ENCODE data around the gene LPP.

The LPP gene

DNA sequence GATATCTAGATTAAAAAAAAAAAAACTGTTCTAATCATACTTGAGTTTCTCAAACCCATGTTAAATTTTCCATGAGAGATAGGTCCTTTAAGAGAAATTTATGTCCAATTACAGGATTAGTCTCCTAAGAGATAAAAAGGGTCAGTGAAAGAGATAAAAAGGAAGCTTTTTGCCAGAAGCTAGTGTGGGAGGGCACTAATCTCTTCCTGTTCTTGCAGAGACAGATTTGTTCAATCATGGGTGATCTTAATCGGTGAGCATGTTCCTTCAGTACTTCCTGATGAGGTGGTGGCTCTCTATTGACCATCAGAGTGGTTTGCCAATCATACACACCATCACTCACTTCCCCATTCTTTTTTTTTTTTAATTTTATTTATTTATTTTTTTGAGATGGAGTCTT, 16.9 kb upstream of the LPP start:
- DNase-seq (ENCODE audit: low spot score), result peak; percentile 62

GRCh38 chr3:188139466-188139865, 14.5 kb upstream of the LPP start:
- DNase-seq (ENCODE audit: low spot score), result no peak

GRCh38 chr3:188146219-188146618, 7.7 kb upstream of the LPP start:
- no peak for DNase-seq (ENCODE audit: low spot score)

DNA sequence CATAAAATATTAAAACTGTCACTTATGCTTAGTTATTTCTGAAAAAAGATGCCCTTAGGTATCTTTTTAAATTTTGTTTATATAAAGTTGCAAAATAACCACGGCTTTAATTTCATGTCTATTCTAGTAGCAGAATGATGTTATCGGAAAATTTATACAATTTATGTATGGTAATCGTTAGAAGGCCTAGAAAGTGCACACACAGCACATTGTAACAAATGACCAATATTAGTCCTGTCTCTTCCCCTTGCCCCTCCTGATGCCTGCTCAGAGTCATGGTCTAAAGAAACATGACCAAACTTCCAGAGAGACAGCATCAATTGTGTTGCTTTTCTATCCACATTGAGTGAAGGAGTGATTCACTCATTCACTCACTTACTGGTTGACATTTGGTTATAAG, 6.2 kb upstream of the LPP start:
- no peak for DNase-seq (ENCODE audit: low spot score)

- DNase-seq (ENCODE audit: low spot score), result no peak
Measured at GRCh38 chr3:188148318-188148717, 5.6 kb upstream of the LPP start.

- DNase-seq (ENCODE audit: low spot score), result no peak
Measured at GRCh38 chr3:188149587-188149986, 4.4 kb upstream of the LPP start.

GRCh38 chr3:188150982-188151381, 3.0 kb upstream of the LPP start:
- no peak for DNase-seq (ENCODE audit: low spot score)

- DNase-seq (ENCODE audit: low spot score), result no peak
Measured at GRCh38 chr3:188151438-188151837, 2.5 kb upstream of the LPP start.

DNA sequence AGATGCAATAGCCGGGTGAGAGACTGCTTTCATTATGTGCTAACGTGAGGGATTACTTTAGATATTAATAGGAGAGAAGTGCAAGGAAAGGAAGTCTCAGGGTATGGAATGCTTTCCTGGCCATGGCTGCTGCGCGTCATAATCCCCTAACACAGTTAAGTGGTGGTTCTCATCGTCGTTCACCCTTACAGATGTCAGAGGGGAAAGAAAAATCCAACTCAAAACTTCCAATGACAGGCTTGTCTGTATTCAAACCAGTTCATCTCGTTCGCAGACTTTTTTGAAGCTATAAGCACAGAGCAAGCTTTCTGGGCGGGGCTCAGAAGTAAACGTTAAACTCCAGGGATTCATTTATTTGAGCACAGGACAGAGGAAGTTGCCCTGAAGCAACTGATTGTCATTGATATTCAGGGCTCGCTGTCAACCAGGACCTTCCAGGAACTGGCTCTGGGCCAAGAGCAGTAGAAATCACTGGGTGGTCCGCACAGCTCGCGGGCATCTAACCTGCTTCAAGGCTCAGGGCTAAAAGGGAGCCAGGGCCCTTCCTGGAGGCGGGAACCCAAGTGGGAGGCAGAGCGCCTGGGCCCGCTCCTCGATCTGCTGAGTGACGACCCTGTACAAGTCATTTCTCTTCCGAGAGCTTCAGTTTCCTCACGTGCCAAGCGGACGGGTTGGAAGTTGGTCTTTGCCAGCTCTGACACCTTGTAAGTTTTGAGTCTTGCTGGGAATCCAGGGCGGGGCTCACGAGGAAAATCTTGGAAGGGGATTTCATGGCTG, 1.1 kb upstream of the LPP start:
- DNase-seq (ENCODE audit: low spot score), result peak; percentile 61

DNA sequence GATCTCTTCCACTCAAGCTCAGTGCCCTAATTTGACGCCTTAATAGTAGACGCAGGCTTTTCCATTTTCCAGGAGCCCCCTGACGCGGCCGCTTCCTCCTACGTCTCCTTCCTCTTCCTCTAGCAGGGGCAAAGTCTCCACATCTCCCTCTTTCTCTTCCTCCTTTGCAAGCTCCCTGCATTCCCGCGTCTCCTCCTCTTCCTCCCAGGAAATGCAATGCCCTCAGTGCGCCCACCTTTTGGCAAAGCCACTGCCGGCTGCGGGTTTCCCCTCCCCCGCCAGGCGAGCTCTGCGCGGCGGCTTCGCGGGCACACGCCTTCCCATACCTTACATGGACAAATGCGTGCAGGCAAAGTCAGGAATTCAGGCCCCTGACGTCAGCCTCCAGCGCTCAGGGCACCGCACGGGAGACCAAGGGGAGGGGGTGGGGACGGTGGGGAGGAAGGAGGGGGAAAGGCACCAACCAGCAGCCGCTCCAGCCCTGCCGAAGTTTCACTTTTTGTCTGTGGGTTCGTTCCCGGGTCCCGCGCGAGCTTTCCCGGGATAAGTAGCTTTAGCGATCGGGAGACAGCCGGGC, 432 bp upstream of the LPP start:
- peak; percentile 95 for DNase-seq (ENCODE audit: low spot score)

- peak; percentile 22 for DNase-seq (ENCODE audit: low spot score)
Measured at GRCh38 chr3:188154809-188155574, 1.0 kb downstream of the LPP start.

DNA sequence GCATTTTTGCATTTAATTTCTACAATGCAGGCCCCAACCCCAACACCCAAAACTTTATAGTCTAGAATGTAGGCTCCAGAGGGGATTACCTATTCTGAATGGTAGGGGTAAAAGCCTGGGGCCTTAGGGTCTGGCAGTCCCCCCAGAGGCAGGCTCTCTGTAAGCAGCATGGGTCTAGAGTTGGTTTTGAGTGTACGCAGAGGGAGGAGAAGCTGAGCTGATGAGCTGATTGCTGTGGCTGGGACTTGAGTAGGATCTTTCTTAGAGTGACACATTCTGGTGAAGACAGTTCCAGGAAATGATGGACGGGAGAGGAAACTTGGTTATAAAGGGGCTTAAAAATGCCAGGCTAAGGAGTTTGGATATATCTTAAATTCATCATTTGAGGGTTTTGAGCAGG, 2.1 kb downstream of the LPP start:
- DNase-seq (ENCODE audit: low spot score), result no peak

- no peak for DNase-seq (ENCODE audit: low spot score)
Measured at GRCh38 chr3:188157407-188157806, 3.5 kb downstream of the LPP start.

DNA sequence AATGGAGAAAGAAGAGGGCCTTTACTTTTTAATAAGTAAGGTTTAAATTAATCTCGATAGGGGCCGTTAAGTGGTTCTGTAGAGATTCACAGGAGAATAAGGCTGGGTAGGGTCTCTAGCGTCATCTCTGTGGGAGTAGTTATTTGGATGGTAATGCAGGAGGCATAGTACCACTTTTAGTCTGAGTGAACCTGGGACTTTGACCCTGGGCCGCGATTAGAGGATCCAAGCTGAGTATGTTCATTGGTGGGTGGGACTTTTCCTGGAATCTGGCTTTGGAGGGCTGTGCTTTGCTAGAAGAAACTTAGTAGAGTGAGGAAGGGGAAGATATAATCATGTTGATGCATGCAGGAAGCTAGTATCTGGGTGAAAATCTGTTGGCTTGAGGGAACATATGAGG, 4.0 kb downstream of the LPP start:
- DNase-seq (ENCODE audit: low spot score), result no peak

- DNase-seq (ENCODE audit: low spot score), result no peak
Measured at GRCh38 chr3:188158731-188159310, 4.9 kb downstream of the LPP start.

- no peak for DNase-seq (ENCODE audit: low spot score)
Measured at GRCh38 chr3:188160751-188161150, 6.8 kb downstream of the LPP start.

- no peak for DNase-seq (ENCODE audit: low spot score)
Measured at GRCh38 chr3:188164248-188164687, 10.3 kb downstream of the LPP start.

DNA sequence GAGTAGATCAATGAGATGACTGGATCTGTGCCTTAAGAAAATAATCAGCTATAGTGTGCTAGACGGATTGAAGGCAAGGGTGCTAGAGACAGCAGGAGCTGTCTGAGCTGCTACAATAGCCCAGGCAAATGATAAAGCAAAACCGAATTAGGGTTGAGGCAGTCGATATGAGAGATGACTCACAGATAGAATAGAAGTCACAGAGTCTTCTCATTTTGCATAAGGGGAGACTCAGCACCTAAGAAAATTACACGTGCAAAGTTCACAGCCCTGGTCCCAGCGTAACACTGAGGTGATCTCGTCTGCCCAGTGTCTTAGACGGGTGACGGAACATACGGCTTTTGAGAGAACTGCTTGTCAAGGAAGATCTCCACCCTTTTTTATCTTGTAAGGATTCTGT, 11.6 kb downstream of the LPP start:
- DNase-seq (ENCODE audit: low spot score), result no peak

- DNase-seq (ENCODE audit: low spot score), result no peak
Measured at GRCh38 chr3:188166441-188166840, 12.5 kb downstream of the LPP start.

DNA sequence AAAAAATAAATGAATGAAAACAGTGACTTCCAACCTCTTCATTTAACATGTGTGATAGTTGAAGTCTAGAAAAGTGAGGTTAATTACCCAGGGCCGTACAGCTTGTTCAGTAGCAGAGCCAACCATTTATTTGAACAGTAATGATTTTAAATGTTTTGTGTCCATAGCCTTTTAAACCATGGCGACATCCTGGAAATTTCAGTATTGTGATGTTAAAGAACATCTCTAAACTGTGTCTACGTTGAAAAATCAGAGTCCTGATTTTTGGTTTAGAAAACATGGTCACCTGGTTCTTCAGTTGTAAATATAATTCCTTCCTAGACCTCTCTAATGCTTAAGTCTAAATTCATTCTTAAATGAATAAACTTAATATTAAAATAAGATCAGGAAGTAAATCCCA, 14.2 kb downstream of the LPP start:
- no peak for DNase-seq (ENCODE audit: low spot score)

DNA sequence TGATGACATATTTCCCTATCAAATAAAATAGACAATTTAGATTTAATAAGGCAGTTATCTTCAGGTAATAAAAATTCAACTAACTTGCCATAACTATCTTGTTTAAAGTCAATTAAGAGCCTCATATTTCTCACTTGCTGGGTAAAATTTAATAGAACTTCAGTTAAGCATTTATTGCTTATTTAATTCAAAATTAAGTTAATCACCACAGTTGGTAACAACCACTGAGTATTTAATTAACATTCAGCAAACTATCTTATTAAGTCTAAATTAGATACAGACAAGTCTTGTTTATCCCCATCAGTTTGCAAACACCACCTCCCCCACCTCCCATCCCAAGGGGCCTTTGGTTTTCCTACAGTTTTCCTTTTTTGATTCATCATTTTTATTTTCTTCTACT, 14.7 kb downstream of the LPP start:
- DNase-seq (ENCODE audit: low spot score), result no peak

DNA sequence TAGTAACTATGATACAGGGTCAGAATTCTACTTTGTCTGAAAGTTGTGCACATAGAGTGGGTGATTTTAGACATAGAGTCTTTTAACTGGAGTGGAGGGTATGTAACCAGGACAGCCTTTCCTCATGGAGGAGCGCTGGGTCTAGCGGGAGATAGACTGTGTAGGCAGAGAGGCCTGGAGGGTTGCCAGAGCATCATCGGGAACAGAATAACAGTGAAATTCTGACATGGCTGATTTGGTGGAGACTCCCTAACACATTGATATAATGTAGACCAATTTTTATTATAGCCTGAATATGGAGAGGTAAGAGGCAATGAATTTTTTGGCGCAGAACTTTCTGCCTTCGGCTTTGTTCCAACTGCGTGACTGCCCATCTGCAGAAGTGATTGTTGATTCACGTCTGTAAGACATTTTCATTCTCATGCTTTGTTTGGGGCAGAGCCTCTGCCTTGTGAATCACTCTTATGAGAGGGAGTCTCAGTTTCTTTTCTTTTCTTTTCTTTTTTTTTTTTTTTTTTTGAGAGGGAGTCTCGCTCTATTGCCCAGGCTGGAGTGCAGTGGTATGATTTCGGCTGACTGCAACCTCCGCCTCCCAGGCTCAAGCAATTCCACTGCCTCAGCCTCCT, 16.0 kb downstream of the LPP start:
- no peak for DNase-seq (ENCODE audit: low spot score)

Data from COLO829 (cell line).